Inflammatory macrophage (primary cell): ENCODE measurements around the gene RFX4.
"Not testable (repeated sequence)": the region's sequence is repeated elsewhere in the genome, so short reads cannot be mapped to it uniquely, and the experiment has no call there.

Experiments used
- DNase-seq, 2 donors: peaks; one replicate each; pipeline ENCODE4 v3.0.0-alpha.2; 2020 to 2022

The RFX4 gene

GRCh38 chr12:106594447-106594846, 11.6 kb downstream of the RFX4 start:
- DNase-seq = no peak

DNA sequence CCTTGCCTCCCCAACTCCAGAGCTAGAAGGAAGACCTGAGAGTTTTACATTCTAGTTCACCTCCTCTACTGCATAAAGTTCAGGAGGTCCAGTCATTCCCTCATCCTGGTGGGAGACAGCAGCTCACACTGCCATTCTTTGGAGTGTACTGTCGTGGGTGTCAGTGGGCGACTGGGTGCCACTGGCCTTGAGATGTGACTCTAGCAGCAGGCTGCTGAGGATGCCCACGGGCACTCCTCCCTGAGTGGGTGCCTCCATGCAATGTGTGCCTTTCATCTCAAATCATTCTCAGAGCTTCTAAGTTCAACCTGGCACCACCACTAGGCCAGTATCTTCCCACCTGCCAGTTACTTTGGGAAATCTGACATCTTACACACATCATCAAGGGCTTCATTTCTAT, 12.5 kb downstream of the RFX4 start:
- DNase-seq = no peak

DNA sequence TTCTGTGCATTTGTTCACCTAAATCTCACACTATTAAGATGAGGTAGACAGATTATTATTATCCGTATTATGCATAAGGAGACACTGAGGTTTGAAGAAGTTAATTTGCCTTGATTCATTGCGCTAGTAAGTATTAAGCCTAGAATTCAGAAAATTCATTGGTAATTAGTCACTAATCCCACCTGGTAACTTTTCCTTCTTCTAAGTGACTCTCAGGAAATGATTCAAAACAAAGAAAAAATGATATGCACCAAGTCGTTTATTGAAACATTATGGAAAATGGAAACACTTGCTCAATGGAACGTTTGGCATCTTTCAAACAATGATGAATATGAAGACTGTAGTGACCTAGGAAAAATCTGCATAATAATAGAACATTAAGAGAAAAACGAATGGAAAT, 15.2 kb downstream of the RFX4 start:
- DNase-seq = no peak

DNA sequence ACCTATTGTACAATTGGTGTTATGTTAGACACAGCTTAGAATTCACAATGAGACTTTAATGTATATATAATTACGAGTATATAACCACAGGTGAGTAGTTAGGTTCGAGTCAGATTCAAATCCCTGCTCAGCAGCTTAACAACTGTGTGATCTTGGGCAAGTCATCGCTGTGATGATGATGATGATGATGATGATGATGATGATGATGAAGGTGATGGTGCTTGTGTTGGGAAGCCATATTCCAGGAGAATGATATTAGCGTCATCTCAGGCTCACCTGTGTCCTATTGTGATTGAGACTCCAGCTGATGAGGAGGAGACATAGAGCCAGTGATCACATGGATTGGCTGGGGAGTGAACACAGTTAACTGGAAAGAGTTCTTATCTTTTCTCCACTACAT, 16.5 kb downstream of the RFX4 start:
- no peak for DNase-seq

DNA sequence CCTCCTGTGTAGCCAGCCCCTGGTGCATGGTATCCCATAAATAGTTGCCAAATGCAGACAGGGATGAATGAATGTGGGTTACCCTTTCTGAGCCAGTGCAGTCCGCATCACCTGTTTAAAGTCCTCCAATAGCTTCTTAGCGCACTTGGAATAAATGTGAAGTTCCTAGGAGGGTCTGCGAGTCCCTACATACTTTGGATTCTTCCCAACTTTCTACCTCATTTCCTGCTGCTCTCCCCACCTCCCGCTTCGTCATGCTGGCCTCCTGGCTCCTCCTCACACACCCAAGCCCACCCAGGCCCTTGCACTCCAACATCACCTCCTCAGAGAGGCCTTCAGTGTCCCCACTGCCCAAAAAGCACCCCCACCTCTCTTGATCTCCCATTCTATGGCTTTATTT, 17.7 kb downstream of the RFX4 start:
- no peak for DNase-seq

- DNase-seq = no peak
These were observed 18.2 kb downstream of the RFX4 start for GRCh38 chr12:106601031-106601430.

DNA sequence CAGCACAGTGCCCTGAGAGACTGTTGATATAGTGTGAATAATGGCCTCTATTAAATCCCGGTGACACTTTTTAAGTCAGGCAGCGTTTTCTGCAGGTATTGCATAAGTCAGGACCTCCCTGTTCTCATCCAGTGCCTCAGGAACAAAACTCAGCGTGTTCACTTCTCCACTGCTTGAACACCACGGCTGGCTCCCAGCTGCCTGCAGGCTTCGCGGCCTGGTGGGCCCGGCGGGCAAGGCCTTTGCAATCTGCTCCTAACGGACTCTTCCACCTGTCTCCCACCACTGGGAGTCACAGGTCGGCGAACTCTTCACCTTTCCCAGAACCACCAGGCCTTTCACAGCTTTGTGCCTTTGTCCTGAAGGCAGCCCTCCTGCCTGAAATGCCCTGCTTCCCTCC, 18.7 kb downstream of the RFX4 start:
- no peak for DNase-seq

DNA sequence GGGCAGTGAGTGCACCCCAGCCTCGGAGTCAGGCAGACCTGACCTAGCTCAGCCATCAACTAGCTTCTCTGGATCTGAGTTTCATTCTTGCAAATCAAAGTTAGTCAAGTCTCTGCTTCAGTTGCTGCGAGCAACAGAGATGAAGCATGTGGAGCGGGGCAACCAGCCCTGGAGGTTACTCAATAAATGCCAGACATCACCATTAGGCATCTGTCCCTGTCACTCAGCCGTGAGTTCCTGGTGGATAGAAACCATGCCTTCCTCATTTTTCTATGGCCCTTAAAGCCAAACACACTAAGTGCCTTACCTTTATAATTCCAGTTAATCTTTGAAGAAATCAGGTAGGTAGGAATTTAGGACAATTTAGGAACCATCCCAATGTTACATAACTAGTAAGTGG, 19.3 kb downstream of the RFX4 start:
- DNase-seq = no peak

DNA sequence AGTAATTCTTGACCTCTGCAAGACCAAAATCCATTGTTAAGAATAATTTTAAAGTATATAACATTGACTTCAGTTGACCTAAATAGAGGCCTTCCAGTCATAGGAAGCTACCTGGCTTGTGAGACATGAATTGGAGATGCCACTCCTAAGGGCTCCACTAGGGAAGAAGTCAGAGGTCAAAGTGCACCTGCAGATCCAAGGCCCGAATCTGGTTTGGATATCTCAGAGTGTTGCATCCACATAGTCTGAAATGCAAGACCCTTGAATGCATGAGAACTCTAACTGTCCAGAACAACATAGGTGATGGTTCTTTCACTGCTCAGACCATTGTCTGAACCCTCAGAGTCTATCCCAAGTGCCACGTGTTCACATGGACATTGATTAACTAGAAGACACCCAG, 22.4 kb downstream of the RFX4 start:
- DNase-seq = no peak

- DNase-seq = not testable (repeated sequence)
These were observed 37.8 kb downstream of the RFX4 start for GRCh38 chr12:106620588-106620987.

- DNase-seq = no peak
These were observed 43.2 kb downstream of the RFX4 start for GRCh38 chr12:106625976-106626375.

GRCh38 chr12:106629797-106630659, 47.2 kb downstream of the RFX4 start:
- no peak for DNase-seq

GRCh38 chr12:106631150-106631549, 48.3 kb downstream of the RFX4 start:
- no peak for DNase-seq

GRCh38 chr12:106631797-106632196, 49.0 kb downstream of the RFX4 start:
- no peak for DNase-seq

DNA sequence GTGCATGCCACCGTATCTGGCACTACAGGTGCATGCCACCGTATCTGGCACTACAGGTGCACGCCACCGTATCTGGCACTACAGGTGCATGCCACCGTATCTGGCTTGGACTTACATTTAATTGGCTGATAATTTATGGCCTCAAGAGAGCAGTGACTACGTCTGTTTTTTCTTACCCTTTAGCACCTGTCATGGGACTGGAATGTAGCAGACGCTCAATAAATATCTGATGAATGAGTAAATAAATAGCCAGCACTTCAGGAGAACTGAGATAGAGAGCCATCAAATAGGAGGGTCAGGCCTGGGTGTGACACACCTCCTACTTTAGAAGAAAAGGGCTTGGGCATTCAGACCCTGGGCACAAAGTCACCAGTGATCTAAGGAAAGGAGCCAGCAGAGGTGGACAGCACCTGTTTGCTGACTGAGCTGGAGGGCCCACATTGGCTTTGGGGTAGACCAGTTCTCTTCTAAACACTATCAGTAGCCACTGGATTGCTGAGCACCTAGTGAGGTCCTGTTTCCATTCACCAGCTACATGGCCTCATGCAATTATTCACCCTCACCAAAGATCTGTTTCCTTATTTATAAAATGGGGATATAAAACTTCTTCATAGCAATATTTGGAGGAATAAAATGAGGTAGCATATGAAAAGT, 50.1 kb downstream of the RFX4 start:
- no peak for DNase-seq

DNA sequence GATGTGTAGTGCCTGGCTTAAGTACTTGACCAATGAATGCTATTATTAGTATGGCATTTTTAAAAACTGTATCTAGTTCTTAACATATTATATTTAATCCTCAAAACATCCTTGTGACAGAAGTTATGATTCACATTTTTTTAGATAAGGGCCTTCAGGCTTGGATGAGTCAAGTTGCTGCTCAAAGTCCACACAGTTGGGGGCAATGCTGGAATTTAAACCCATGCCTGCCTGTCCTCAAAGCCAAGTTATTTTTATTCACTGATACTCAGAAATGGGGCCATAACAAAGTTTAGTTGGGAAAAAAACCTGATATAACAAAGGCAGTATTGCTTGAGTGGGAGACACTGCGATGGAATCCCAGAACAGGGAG, 50.6 kb downstream of the RFX4 start:
- DNase-seq = no peak

- no peak for DNase-seq
These were observed 51.4 kb downstream of the RFX4 start for GRCh38 chr12:106634206-106634605.

DNA sequence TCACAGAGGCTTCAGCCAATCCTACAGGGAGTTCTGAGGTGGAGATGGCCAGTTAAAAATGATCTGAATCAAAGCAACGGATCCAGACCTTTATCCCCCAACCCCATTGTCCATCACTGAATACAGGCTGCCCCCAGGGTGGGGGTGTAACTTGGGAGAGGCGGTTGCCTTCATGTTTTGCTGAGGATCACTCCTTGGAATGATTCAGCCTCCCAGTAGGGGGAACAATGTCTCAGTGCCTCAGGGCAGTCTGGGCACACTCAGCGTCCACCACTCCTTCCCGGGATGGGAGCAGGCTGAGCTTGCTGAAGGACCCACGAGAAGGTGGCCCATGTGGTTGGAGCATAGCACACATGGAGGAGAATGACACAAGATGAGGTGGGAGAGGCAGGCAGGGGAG, 60.2 kb downstream of the RFX4 start:
- no peak for DNase-seq

GRCh38 chr12:106644335-106645073, 61.7 kb downstream of the RFX4 start:
- no peak for DNase-seq

DNA sequence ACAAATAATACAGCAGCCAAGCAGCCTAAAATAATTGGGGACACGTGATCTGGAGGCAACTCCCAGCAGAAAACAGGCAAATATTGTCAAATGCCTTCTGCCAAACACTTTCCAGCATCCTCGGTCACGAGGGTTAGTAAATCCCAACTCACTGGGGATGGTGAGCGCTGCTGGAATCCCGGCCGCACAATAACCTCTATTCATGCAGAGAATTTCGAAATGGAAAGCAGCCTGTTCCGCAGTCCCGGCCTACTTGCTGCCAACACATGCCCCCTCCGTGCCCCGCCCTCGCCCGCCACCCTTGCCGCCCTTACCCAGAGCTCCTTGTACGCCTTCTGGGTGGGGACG, 62.2 kb downstream of the RFX4 start:
- no peak for DNase-seq

DNA sequence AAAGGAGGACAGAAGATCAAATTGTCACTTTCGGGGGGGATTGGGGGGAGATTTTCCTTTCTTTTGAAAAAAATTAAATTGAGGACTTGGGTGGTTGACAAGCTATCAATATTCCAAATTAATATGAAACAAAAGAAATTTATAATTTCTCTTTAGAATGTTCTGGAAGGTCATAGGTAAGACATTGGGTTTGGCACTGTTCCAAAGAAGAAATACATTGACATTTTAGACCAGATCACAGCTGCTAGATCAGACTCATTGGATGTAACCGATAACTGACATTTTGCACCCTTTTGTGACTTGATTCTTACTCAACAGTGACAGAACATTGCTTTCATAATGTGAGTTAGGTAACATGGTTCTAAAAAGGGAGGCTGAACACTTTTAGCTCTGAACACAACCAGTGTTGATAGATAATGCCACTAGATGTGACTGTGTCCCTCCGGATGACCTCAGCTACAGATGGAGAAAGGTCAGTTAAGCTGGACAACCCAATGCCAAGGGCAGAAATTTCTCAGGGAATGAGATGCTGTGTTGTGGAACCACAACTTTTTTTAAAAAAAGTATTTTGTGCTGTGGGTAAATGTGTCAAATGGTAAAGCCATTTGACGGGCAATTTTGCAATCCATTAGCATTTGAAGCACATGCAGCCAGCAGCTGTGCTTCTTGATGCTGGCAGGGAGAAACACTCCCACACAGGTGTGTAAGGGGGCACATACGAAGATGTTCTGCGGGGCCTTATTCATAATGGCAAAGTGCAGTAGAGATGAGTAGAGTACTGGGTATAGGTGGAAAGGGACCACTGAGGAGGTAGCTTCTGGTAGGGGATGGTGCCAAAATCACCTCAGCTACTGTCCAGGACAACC, 62.9 kb downstream of the RFX4 start:
- DNase-seq = no peak

DNA sequence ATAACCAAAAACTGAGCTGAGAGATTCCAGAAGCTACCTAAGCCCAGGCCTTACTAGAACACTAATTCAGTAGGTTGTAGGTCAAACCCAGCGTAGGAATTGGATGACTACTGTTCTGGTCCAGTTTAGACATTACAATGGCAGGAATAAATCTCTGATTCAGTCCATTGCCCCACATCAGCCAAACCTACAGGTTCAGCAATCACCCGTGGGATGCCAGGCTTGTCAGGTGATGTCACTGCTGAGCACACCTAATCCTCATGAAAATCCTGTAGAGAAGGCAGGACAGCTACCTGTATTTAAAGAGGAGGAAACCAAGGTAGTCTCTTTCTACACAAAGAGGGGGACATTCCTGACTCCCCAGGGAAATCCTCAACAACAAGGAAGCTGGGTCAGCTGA, 63.7 kb downstream of the RFX4 start:
- DNase-seq = no peak
